ENCODE measurements around the gene LOXL1. TPM values are rescaled to one million over a fixed set of nuclear protein-coding genes. Genes with fewer than 3 reads are reported as not detected.

The LOXL1 gene
- total and polyA plus RNA-seq, 9 of the 15 experiments (the other 6 are each of a cell fraction or from before 2014, with no cell fraction given) = 0.14 TPM; not detected in 8

DNA sequence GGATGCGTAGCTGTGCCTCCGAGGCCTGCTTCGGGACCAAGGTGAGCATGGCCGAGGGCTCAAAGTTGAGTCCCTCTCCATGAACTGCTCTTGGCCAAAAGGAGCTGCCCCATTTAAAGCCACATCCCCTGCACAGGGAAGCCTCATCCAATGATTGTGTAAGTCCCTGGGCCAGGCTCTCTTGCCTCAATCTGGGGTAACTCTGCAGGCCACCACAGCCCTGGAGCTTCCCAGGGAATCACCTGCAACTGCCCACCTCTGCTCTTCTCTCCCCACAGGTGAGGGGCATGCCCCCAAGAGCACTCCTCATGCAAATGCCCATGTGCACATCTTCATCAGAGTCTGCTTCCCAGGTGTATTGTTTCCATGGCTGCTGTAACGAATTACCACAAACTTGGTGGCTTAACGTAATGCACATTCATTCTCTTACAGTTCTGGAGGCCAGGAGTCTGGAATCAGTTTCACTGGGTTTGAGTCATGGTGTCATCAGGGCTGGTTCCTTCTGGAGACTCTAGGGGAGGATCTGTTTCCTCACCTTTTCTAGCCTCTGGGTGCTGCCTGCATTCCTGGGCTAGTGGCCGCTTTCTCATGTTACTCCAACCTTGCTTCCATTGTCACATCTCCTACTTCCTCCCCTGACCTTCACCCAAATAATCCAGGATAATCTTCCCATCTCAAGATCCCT, 25.0 kb upstream of the LOXL1 start:
- FAIRE-seq = no peak
- POLR2A ChIA-PET = interaction anchor here (0.6 kb wide), 1 partner anchor 40 kb away, joined by 4 read pairs; no protein-coding TSS in a partner anchor
- TF ChIP-seq, protein P1, sequence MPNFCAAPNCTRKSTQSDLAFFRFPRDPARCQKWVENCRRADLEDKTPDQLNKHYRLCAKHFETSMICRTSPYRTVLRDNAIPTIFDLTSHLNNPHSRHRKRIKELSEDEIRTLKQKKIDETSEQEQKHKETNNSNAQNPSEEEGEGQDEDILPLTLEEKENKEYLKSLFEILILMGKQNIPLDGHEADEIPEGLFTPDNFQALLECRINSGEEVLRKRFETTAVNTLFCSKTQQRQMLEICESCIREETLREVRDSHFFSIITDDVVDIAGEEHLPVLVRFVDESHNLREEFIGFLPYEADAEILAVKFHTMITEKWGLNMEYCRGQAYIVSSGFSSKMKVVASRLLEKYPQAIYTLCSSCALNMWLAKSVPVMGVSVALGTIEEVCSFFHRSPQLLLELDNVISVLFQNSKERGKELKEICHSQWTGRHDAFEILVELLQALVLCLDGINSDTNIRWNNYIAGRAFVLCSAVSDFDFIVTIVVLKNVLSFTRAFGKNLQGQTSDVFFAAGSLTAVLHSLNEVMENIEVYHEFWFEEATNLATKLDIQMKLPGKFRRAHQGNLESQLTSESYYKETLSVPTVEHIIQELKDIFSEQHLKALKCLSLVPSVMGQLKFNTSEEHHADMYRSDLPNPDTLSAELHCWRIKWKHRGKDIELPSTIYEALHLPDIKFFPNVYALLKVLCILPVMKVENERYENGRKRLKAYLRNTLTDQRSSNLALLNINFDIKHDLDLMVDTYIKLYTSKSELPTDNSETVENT (CRISPR knock-in tag; IDR thresholded peaks at IDR 0.05) = no peak
- TF ChIP-seq POLR3G (IDR thresholded peaks at IDR 0.05; ENCODE audit: extremely low read depth, insufficient read length, insufficient replicate concordance) = no peak
- no peak for TF ChIP-seq HCFC1 (IDR thresholded peaks at IDR 0.05; ENCODE audit: low read depth, low read length)
- TF ChIP-seq, protein P2, sequence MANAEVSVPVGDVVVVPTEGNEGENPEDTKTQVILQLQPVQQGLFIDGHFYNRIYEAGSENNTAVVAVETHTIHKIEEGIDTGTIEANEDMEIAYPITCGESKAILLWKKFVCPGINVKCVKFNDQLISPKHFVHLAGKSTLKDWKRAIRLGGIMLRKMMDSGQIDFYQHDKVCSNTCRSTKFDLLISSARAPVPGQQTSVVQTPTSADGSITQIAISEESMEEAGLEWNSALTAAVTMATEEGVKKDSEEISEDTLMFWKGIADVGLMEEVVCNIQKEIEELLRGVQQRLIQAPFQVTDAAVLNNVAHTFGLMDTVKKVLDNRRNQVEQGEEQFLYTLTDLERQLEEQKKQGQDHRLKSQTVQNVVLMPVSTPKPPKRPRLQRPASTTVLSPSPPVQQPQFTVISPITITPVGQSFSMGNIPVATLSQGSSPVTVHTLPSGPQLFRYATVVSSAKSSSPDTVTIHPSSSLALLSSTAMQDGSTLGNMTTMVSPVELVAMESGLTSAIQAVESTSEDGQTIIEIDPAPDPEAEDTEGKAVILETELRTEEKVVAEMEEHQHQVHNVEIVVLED (CRISPR knock-in tag; IDR thresholded peaks at IDR 0.05) = no peak
- TF ChIP-seq, protein P3, sequence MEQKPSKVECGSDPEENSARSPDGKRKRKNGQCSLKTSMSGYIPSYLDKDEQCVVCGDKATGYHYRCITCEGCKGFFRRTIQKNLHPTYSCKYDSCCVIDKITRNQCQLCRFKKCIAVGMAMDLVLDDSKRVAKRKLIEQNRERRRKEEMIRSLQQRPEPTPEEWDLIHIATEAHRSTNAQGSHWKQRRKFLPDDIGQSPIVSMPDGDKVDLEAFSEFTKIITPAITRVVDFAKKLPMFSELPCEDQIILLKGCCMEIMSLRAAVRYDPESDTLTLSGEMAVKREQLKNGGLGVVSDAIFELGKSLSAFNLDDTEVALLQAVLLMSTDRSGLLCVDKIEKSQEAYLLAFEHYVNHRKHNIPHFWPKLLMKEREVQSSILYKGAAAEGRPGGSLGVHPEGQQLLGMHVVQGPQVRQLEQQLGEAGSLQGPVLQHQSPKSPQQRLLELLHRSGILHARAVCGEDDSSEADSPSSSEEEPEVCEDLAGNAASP (IDR thresholded peaks at IDR 0.05) = no peak
- no peak for TF ChIP-seq ZNF146 (CRISPR knock-in tag; IDR thresholded peaks at IDR 0.05; ENCODE audit: unreplicated experiment)
- no peak for TF ChIP-seq SRSF9 (IDR thresholded peaks at IDR 0.05; ENCODE audit: borderline replicate concordance, low read depth, low read length)
- TF ChIP-seq, protein P4, sequence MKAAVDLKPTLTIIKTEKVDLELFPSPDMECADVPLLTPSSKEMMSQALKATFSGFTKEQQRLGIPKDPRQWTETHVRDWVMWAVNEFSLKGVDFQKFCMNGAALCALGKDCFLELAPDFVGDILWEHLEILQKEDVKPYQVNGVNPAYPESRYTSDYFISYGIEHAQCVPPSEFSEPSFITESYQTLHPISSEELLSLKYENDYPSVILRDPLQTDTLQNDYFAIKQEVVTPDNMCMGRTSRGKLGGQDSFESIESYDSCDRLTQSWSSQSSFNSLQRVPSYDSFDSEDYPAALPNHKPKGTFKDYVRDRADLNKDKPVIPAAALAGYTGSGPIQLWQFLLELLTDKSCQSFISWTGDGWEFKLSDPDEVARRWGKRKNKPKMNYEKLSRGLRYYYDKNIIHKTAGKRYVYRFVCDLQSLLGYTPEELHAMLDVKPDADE (conservative IDR thresholded peaks at IDR 0.05; ENCODE audit: control insufficient read depth, low read depth, low read length) = no peak
- TF ChIP-seq NR2C1 (IDR thresholded peaks at IDR 0.05) = no peak
- no peak for TF ChIP-seq NR2C1 (tag; IDR thresholded peaks at IDR 0.05)
- TF ChIP-seq RBM39 (optimal IDR thresholded peaks at IDR 0.05; ENCODE audit: low read depth, low read length) = no peak
- no peak for TF ChIP-seq NCOA2 (IDR thresholded peaks at IDR 0.05; ENCODE audit: partially characterized antibody in 2 of 2)
- TF ChIP-seq MTA3 (IDR thresholded peaks at IDR 0.05; ENCODE audit: borderline replicate concordance) = no peak
- no peak for TF ChIP-seq POLR2AphosphoS2 (IDR thresholded peaks at IDR 0.05; ENCODE audit: low read length)
- TF ChIP-seq SMARCA5 (IDR thresholded peaks at IDR 0.05) = no peak
- no peak for TF ChIP-seq MCM2 (IDR thresholded peaks at IDR 0.05; ENCODE audit: low read depth)
- TF ChIP-seq ZFPM2 (CRISPR knock-in tag; IDR thresholded peaks at IDR 0.05) = no peak

More for the DNA sequence above, 25.0 kb upstream of the LOXL1 start:
- DNase-seq (ENCODE audit: extremely low read depth in 1 of 4, low spot score in 3 of 4) (no peak), ATAC-seq (no peak)
- Histone ChIP-seq H3K4me3 (no peak overlapping the region), H3K9me3 (replicated peaks; ENCODE audit: control insufficient read depth, insufficient read depth, low read depth, low read length) (no peaks in the 10 kb centered on the region), H3K27ac (ENCODE audit: extremely low read depth, low read depth, low read length) (no peak overlapping the region), H3K27me3 (ENCODE audit: control insufficient read depth in 2 of 2, insufficient read depth in 2 of 2, low read length in 2 of 2) (peaks cover 7 to 74% of the 10 kb centered on the region in 2 experiments; a peak in 3 of 5 replicates), H3K9ac (ENCODE audit: insufficient read depth in 1 of 2, low read depth in 2 of 2, low read length in 2 of 2) (no peak overlapping the region), H3K4me1 (replicated peaks in 1 of 2; ENCODE audit: control insufficient read depth in 2 of 2, insufficient read depth in 2 of 2, low read length in 2 of 2) (peaks cover 0 to 3% of the 10 kb centered on the region in 2 experiments; a peak in 1 of 5 replicates), H3K36me3 (ENCODE audit: control insufficient read depth, insufficient read depth, low read length) (no peaks in the 10 kb centered on the region), H3K79me2 (ENCODE audit: control insufficient read depth, insufficient read depth, low read length) (no peaks in the 10 kb centered on the region), H3K4me2 (ENCODE audit: insufficient read depth, low read length) (no peak overlapping the region), H4K20me1 (replicated peaks; ENCODE audit: control insufficient read depth, insufficient read depth, low read length) (no peaks in the 10 kb centered on the region; the same call in none of the 2 replicates), H3K9me1 (ENCODE audit: control insufficient read depth, insufficient read depth, low read length) (no peaks in the 10 kb centered on the region), H2AFZ (ENCODE audit: low read depth, low read length) (no peak overlapping the region)
- CTCF ChIA-PET (ENCODE audit: low intra/inter-chr PET ratio) = no interaction called here
- intact Hi-C loops (cut with micrococcal nuclease) = no loop called here
- BruUV-seq (replicated peaks) = no TSS peak
- in situ Hi-C loops (cut with MboI) = no loop called here
- 2% methylated on average over 7 of the region's 7 CpGs for WGBS (ENCODE audit: insufficient coverage, low coverage, missing lambda C conversion rate)

All from K562 (cell line).